ENCODE measurements around the gene TMEM181.

The TMEM181 gene

DNA sequence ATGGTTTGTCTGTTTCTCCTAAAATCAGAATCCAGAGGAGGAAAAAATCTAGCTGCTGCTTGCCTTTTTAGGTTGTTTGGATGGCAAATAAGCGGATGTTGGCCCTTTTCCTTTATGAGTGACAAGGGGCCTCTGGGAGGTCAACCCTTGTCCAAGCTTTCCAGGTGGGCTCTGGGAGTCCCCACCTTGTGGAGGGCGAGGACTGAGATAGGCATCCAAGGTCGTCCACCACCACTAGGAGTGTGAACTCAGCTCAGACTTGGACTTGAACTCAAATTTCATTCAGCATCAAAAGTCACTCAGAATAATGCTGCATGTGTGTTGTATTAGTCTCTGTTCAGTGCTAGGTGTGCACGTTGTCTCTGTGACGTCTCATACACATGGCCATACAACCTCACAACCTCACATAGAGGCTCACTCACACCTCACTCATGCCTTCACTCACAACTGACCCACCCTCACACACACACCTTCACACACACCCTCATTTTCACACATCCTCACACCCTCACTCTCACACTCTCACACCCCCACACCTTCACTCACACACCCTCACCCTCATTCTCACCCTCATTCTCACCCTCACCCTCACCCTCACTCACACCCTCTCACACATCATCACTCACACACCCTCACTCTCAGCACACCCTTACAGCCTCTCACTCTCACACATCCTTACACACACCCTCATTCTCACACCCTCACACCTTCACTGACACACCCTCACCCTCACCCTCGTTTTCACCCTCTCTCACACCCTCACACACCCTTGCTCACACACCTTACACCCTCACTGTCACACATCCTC lies 66.7 kb downstream of the TMEM181 start:
- H2AFZ ChIP-seq: no peak overlapping the region
- H3K79me2 ChIP-seq: peaks cover 7% of the 10 kb centered on the region
- no peak overlapping the region for H3K4me3 ChIP-seq (ENCODE audit: low read depth, low read length)
- TF ChIP-seq CTCF (IDR thresholded peaks at IDR 0.05): no peak
- H3K36me3 ChIP-seq (ENCODE audit: control insufficient read depth, insufficient read depth, low read length): no peaks in the 10 kb centered on the region
- H3K27ac ChIP-seq: no peak overlapping the region
- no peaks in the 10 kb centered on the region for H3K27me3 ChIP-seq (ENCODE audit: control insufficient read depth, insufficient read depth, low read length)
- H3K9me3 ChIP-seq (ENCODE audit: control insufficient read depth, low read length): no peaks in the 10 kb centered on the region
- no peak overlapping the region for H3K9ac ChIP-seq
- no peak overlapping the region for H3K4me2 ChIP-seq (ENCODE audit: low read length)
- H3K4me1 ChIP-seq: peaks cover 13% of the 10 kb centered on the region

DNA sequence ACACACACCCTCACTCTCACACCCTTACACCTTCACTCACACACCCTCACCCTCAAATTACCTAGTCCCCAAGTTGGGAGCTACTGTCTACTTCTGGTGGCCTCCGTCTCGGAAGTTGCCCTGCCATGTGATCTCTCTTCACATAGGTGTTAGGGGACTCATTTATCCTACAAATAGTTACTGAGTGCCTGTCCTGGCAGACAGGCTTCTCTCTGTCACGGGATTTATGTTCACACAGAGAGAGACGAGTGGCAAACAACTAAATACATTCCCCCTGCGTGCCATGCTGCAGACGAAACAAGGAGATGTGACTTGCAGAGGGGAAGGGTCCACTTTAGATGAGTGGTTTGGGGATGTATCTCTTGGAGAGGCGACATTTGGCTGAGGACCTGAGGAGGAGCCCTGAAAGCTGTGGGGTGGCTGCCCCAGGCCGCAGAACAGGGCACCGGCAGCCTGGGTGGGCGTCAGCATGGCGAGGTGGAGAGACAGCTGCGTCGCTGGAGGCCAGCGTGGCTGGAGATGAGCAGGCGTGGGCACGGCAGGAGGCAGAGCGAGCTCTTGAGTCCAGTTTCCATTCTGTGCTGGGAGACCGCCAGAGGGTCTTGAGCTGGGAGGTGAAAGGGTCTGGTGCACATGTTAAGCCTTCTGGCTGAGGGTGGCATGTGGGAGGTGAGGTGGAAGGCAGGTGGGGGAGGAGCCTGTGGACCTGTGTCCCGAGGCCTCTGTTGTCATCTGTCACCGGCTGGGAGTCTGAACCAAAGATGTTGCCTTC lies 67.5 kb downstream of the TMEM181 start:
- Histone ChIP-seq H3K4me1 (peaks cover 13% of the 10 kb centered on the region), H2AFZ (no peak overlapping the region), H3K79me2 (peaks cover 7% of the 10 kb centered on the region), H3K27me3 (ENCODE audit: control insufficient read depth, insufficient read depth, low read length) (no peaks in the 10 kb centered on the region), H3K36me3 (ENCODE audit: control insufficient read depth, insufficient read depth, low read length) (no peaks in the 10 kb centered on the region), H3K4me3 (ENCODE audit: low read depth, low read length) (no peak overlapping the region), H3K27ac (no peak overlapping the region), H3K9ac (no peak overlapping the region), H3K9me3 (ENCODE audit: control insufficient read depth, low read length) (no peaks in the 10 kb centered on the region), H3K4me2 (ENCODE audit: low read length) (no peak overlapping the region)
- TF ChIP-seq CTCF (IDR thresholded peaks at IDR 0.05): no peak

DNA sequence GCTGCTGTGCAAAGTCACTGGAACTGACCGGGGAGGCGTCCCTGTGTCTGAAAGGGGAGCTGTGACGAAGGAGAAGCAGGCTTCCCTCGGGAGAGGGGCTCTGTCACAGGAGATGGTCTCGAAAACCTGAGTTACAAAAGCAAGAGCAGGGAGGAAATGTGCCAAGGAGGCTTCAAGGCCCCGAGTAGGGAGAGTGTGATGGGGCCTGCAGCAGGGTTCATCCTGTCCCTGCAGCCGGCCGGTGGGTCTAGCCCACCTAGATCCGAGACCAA lies 68.0 kb downstream of the TMEM181 start:
- peaks cover 13% of the 10 kb centered on the region for H3K4me1 ChIP-seq
- no peak for TF ChIP-seq CTCF (IDR thresholded peaks at IDR 0.05)
- H2AFZ ChIP-seq: no peak overlapping the region
- no peak overlapping the region for H3K4me2 ChIP-seq (ENCODE audit: low read length)
- H3K9ac ChIP-seq: no peak overlapping the region
- no peak overlapping the region for H3K27ac ChIP-seq
- no peaks in the 10 kb centered on the region for H3K27me3 ChIP-seq (ENCODE audit: control insufficient read depth, insufficient read depth, low read length)
- H3K4me3 ChIP-seq (ENCODE audit: low read depth, low read length): no peak overlapping the region
- H3K79me2 ChIP-seq: peaks cover 7% of the 10 kb centered on the region
- no peaks in the 10 kb centered on the region for H3K9me3 ChIP-seq (ENCODE audit: control insufficient read depth, low read length)
- no peaks in the 10 kb centered on the region for H3K36me3 ChIP-seq (ENCODE audit: control insufficient read depth, insufficient read depth, low read length)

DNA sequence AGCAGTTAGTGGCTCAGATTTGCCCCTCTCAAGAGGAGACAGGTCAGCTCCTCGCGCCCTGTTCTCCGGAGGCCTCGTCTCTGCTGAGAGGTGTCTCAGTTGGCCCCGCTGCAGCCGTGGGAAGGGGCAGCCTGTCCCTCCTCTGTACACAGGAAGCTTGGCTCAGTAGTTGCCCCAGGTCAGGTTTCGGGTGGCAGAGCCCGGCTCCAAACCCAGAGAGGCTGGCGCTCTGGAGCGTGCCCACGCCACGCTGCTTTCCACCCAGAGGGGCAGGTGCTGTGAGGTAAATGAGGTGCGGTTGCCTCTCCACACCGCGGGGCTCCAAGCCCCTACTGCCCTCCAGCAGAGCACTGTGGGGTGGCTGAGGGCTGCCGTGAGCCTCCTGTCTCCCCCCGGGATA lies 68.7 kb downstream of the TMEM181 start:
- no peaks in the 10 kb centered on the region for H3K36me3 ChIP-seq (ENCODE audit: control insufficient read depth, insufficient read depth, low read length)
- H3K4me2 ChIP-seq (ENCODE audit: low read length): no peak overlapping the region
- no peak for TF ChIP-seq CTCF (IDR thresholded peaks at IDR 0.05)
- no peak overlapping the region for H3K4me3 ChIP-seq (ENCODE audit: low read depth, low read length)
- H3K27me3 ChIP-seq (ENCODE audit: control insufficient read depth, insufficient read depth, low read length): no peaks in the 10 kb centered on the region
- peaks cover 13% of the 10 kb centered on the region for H3K4me1 ChIP-seq
- H3K9ac ChIP-seq: no peak overlapping the region
- H2AFZ ChIP-seq: no peak overlapping the region
- H3K9me3 ChIP-seq (ENCODE audit: control insufficient read depth, low read length): no peaks in the 10 kb centered on the region
- no peak overlapping the region for H3K27ac ChIP-seq
- H3K79me2 ChIP-seq: peaks cover 7% of the 10 kb centered on the region

Measured in parathyroid adenoma (tissue), 2 donors.